NT2/D1 (cell line): Measurements from ENCODE around the gene MYO19.

ENCODE experiments used
- SUZ12 ChIP-seq: IDR thresholded peaks from 2 replicates; pipeline ENCODE4 v1.6.1; 2011; ENCODE audit not compliant: insufficient read length, insufficient read depth; ENCODE audit errors: extremely low read depth
- YY1 ChIP-seq: IDR thresholded peaks from 2 replicates; pipeline ENCODE4 v1.6.1; 2011; ENCODE audit not compliant: insufficient read length, insufficient read depth
- ZNF274 ChIP-seq: IDR thresholded peaks from 2 replicates; pipeline ENCODE4 v1.6.1; 2011; ENCODE audit warnings: mild to moderate bottlenecking, low read depth, low read length

DNA sequence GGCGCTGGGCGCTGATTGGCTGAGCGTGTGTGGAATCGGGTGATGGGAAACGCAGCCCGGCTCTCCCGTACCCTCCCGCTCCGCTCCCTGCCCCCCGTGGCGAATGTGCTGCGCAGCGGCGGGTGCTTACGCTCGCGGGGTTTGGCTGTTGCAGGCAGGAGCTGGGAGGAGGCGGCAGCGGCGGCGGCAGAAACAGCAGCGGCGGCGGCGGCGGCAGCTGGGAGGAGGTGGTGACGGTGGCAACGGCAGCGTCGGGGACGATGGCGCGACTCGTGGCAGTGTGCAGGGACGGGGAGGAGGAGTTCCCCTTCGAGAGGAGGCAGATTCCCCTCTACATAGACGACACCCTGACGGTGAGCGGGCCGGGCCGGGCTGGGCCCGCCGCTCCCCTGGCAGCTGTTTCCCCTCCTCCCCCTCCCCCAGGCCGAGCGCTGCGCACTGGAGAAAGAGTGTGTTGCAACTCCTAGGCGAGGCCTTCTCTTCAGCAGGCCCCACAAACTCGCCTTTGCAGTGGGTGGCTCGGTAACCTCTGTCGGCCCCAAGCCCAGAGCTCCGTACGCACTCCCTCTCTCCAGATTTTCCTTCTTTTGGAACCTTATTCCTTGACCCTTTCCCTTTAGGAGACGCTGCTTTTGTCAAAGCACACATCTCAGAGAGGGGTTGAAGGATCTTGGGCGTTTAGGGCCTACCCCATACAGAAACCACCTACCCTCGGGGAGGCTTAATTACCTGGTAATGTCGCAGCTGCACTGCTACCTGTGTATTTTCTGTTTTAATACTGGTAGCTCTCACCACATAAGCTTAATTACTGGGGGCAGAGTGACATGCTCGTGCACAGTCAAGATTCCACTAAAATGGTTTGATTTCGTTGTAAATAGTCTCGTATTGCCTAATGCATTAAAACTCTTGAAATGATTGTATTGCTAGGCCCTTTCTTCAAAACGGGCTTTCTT, 11.1 kb upstream of the MYO19 start:
- TF ChIP-seq ZNF274 (no peak), YY1 (no peak), SUZ12 (no peak)
